ENCODE data around the gene LMF1. TPM values are rescaled to one million over a fixed set of nuclear protein-coding genes. Genes with fewer than 3 reads are reported as not detected.

Gene LMF1
- total RNA-seq, 1 experiment from 2014 or later, result 12.8 TPM

DNA sequence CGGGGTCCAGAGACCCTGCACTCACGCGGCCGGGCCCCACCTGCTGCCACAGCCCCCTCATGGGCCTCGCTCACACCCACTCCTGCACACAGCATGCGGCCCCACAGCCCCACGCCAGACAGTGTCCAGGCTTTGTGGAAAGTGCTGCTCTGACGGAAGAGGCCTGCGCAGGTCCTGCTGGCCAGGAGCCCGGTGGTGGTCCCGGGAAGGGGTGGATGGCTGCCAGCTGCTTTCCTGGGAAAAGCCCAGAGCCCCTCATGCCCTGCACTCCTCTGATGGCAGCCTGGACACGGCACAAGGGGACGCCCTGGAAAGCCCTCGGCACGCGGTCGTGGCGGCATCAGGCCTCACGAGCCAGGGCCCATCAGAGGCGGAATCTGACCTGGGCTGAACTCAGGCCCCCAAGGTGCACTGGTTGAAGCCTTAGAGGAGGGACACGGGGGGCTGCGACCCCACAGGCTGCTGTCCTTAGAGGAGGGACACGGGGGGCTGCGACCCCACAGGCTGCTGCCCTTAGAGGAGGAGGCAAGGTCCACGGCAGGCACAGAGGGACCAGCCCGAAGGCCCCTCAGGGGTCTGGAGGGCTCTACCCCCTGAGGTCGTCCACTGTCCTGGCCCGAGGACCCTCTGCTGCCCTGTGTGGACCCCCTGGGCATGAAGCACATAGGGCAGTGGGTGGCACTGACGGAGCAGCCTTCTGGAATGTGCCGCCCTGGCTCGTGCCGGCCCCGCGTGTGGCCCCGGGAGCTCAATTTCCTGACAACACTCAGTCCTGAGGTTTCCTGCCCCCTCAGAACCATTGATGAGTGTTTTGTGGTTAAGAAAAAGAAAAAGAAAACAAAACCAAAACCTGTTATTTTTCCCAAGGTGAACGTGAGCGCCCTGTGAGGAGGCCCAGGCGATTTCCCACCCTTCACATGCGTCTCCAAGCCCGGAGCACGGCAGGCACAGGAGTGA lies 32.9 kb upstream of the LMF1 start:
- Histone ChIP-seq H3K4me1 (ENCODE audit: control insufficient read depth in 1 of 2, insufficient read depth in 2 of 2, low read length in 2 of 2) (peaks cover 24 to 41% of the 10 kb centered on the region in 2 experiments), H3K27me3 (ENCODE audit: insufficient read depth, low read length) (peaks cover 63% of the 10 kb centered on the region), H3K9me2 (ENCODE audit: insufficient read depth) (no peaks in the 10 kb centered on the region), H2AFZ (ENCODE audit: low read depth, low read length, poor library complexity, severe bottlenecking) (no peak overlapping the region), H3K9me3 (ENCODE audit: control insufficient read depth in 1 of 2, insufficient read depth in 1 of 2, low read depth in 1 of 2, low read length in 2 of 2) (no peaks in the 10 kb centered on the region; a peak in 1 of 4 replicates), H3K27ac (ENCODE audit: low read depth, low read length) (no peak overlapping the region), H3K9ac (ENCODE audit: low read length) (no peak overlapping the region), H3K4me2 (ENCODE audit: low read length) (peak overlapping the region; percentile 81), H4K20me1 (ENCODE audit: insufficient read depth) (no peaks in the 10 kb centered on the region), H3K4me3 (replicated peaks in 1 of 2; ENCODE audit: low read depth in 1 of 2, low read length in 2 of 2) (no peak overlapping the region), H3K36me3 (ENCODE audit: control insufficient read depth in 1 of 2, insufficient read depth in 2 of 2, low read length in 2 of 2) (no peaks in the 10 kb centered on the region), H3K79me2 (ENCODE audit: insufficient read depth, low read length) (no peaks in the 10 kb centered on the region)
- ChIA-PET CTCF (no interaction called here), POLR2A (no interaction called here), RAD21 (ENCODE audit: low non-redundant PET in 1 of 2, low total read pairs in 2 of 2, uncharacterized antibody in 2 of 2, unreplicated experiment in 2 of 2) (no interaction called here)
- intact Hi-C loops (cut with micrococcal nuclease), result no loop called here
- no peak for DNase-seq (ENCODE audit: low read depth, low spot score)
- no peak for TF ChIP-seq RAD21 (IDR thresholded peaks at IDR 0.05; ENCODE audit: low read depth)
- TF ChIP-seq, protein P1, sequence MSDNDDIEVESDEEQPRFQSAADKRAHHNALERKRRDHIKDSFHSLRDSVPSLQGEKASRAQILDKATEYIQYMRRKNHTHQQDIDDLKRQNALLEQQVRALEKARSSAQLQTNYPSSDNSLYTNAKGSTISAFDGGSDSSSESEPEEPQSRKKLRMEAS (IDR thresholded peaks at IDR 0.05), result no peak
- TF ChIP-seq SP1 (IDR thresholded peaks at IDR 0.05; ENCODE audit: low read depth), result no peak
- no peak for TF ChIP-seq ZFX (IDR thresholded peaks at IDR 0.05)
- no peak for TF ChIP-seq POLR2A (IDR thresholded peaks at IDR 0.05; ENCODE audit: borderline replicate concordance, extremely low read depth, insufficient read depth, insufficient read length)
- TF ChIP-seq SRF (IDR thresholded peaks at IDR 0.05; ENCODE audit: low read depth), result no peak
- TF ChIP-seq CBX3 (IDR thresholded peaks at IDR 0.05; ENCODE audit: low read depth), result no peak
- no peak for TF ChIP-seq POLR2AphosphoS5 (IDR thresholded peaks at IDR 0.05; ENCODE audit: low read depth, low read length)
- TF ChIP-seq CEBPB (IDR thresholded peaks at IDR 0.05; ENCODE audit: low read depth), result no peak
- no peak for TF ChIP-seq ELF1 (IDR thresholded peaks at IDR 0.05; ENCODE audit: borderline replicate concordance, low read depth)
- no peak for ATAC-seq
- no TSS peak for BruUV-seq (replicated peaks)

All from HCT116 (cell line).